Cerebellar nuclear complex (tissue), 1 donor: ENCODE results near the gene VWF.

Experiments
- DNase-seq, 2 experiments: peaks; one replicate each; lab custom pipeline; 2025; lab: John Stamatoyannopoulos, UW

The VWF gene

GRCh38 chr12:6076776-6077691 is 47.4 kb downstream of the VWF start:
- DNase-seq: no peak

- DNase-seq: no peak
These were observed 48.1 kb downstream of the VWF start for GRCh38 chr12:6076346-6076745.

- DNase-seq: no peak
These were observed 49.4 kb downstream of the VWF start for GRCh38 chr12:6074979-6075585.

GRCh38 chr12:6074427-6074826 is 50.0 kb downstream of the VWF start:
- DNase-seq: no peak

- DNase-seq: no peak
These were observed 51.0 kb downstream of the VWF start for GRCh38 chr12:6073426-6073825.

GRCh38 chr12:6072302-6072752 is 52.1 kb downstream of the VWF start:
- DNase-seq: no peak

GRCh38 chr12:6071589-6071988 is 52.9 kb downstream of the VWF start:
- DNase-seq: no peak

- DNase-seq: no peak
These were observed 53.8 kb downstream of the VWF start for GRCh38 chr12:6070472-6071257.

- no peak for DNase-seq
These were observed 54.9 kb downstream of the VWF start for GRCh38 chr12:6069437-6070093.

GRCh38 chr12:6068227-6068626 is 56.2 kb downstream of the VWF start:
- no peak for DNase-seq

GRCh38 chr12:6067152-6067916 is 57.1 kb downstream of the VWF start:
- no peak for DNase-seq

- no peak for DNase-seq
These were observed 57.8 kb downstream of the VWF start for GRCh38 chr12:6066651-6067050.

- DNase-seq: no peak
These were observed 58.6 kb downstream of the VWF start for GRCh38 chr12:6065863-6066199.

GRCh38 chr12:6065131-6065862 is 59.2 kb downstream of the VWF start:
- no peak for DNase-seq

- no peak for DNase-seq
These were observed 61.4 kb downstream of the VWF start for GRCh38 chr12:6062757-6063735.

GRCh38 chr12:6062395-6062756 is 62.1 kb downstream of the VWF start:
- DNase-seq: no peak

GRCh38 chr12:6061660-6062059 is 62.8 kb downstream of the VWF start:
- no peak for DNase-seq

GRCh38 chr12:6059860-6060565 is 64.5 kb downstream of the VWF start:
- DNase-seq: no peak

GRCh38 chr12:6059221-6059620 is 65.2 kb downstream of the VWF start:
- DNase-seq: no peak
